PC-9 (cell line): ENCODE data around the gene LGALS1. TPM values are rescaled to one million over a fixed set of nuclear protein-coding genes. Genes with fewer than 3 reads are reported as not detected.

Source experiments
- BruUV-seq: library from RNA; stranded (reverse); fragments of 400-500 nt; replicated peaks from 2 replicates; lab custom pipeline; 2021; lab: Mats Ljungman, UMichigan
- CTCF ChIA-PET: fragments of 300-600 bp; sonication (Branson Sonifier 250); formaldehyde crosslinking; loops from one replicate; lab custom pipeline; 2022; ENCODE audit warnings: antibody characterized with exemption; lab: Charles Lee
- POLR2A ChIA-PET: fragments of 300-600 bp; sonication (Branson Sonifier 250); formaldehyde crosslinking; loops from one replicate; lab custom pipeline; 2022; ENCODE audit warnings: antibody characterized with exemption; ENCODE audit not compliant: unreplicated experiment; lab: Charles Lee
- DNase-seq, 2 experiments: peaks; one replicate each; pipeline versions ENCODE4 v3.0.0 to v3.0.0-alpha.2; 2015 to 2022; ENCODE audit warnings: mixed read lengths in 1 of 2
- H2AFZ ChIP-seq: fragments of 200-600 bp; sonication (generic); 2 replicates; pipeline ENCODE4 v1.8.1; 2017; ENCODE audit warnings: antibody characterized with exemption
- H3F3A ChIP-seq: fragments of 200-600 bp; sonication (generic); 2 replicates; pipeline ENCODE4 v1.8.1; 2017; ENCODE audit warnings: antibody characterized with exemption, mild to moderate bottlenecking, low read depth; ENCODE audit not compliant: insufficient read depth
- H3K27ac ChIP-seq: fragments of 200-600 bp; sonication (generic); 2 replicates; pipeline ENCODE4 v1.6.1; 2016; ENCODE audit warnings: mixed run types
- H3K27me3 ChIP-seq: fragments of 200-600 bp; sonication (generic); 2 replicates; pipeline ENCODE4 v1.6.1; 2016; ENCODE audit warnings: low read depth, mixed run types; ENCODE audit not compliant: insufficient read depth
- H3K36me3 ChIP-seq: fragments of 200-600 bp; sonication (generic); 2 replicates; pipeline ENCODE4 v1.6.1; 2016; ENCODE audit warnings: low read depth, mixed run types
- H3K4me1 ChIP-seq: fragments of 200-600 bp; sonication (generic); replicated peaks from 2 replicates; pipeline ENCODE4 v1.6.1; 2016; ENCODE audit warnings: mixed run types; ENCODE audit not compliant: insufficient read depth
- H3K4me2 ChIP-seq: fragments of 200-600 bp; sonication (generic); 2 replicates; pipeline ENCODE4 v1.6.1; 2017; ENCODE audit warnings: mixed run types
- H3K4me3 ChIP-seq: fragments of 200-600 bp; sonication (generic); 2 replicates; pipeline ENCODE4 v1.6.1; 2016; ENCODE audit warnings: mixed run types
- H3K79me2 ChIP-seq: fragments of 200-600 bp; sonication (generic); 2 replicates; pipeline ENCODE4 v1.6.1; 2017; ENCODE audit warnings: low read depth, mixed run types
- H3K9me2 ChIP-seq: fragments of 200-600 bp; sonication (generic); 2 replicates; pipeline ENCODE4 v1.8.1; 2017; ENCODE audit warnings: mild to moderate bottlenecking; ENCODE audit not compliant: insufficient read depth
- H3K9me3 ChIP-seq: fragments of 200-600 bp; sonication (generic); 2 replicates; pipeline ENCODE4 v1.8.1; 2016; ENCODE audit warnings: low read depth; ENCODE audit not compliant: insufficient read depth
- H4K20me1 ChIP-seq: fragments of 200-600 bp; sonication (generic); 2 replicates; pipeline ENCODE4 v1.8.1; 2017; ENCODE audit not compliant: insufficient read depth
- CTCF ChIP-seq: fragments of 200-600 bp; sonication (generic); conservative IDR thresholded peaks from 2 replicates; pipeline ENCODE4 v1.6.1; 2017; ENCODE audit warnings: mixed run types, antibody characterized with exemption, mild to moderate bottlenecking, moderate library complexity
- EZH2 ChIP-seq: fragments of 200-600 bp; sonication (generic); IDR thresholded peaks from 2 replicates; pipeline ENCODE4 v1.8.0; 2017; ENCODE audit warnings: antibody characterized with exemption, low read depth
- intact Hi-C: fragments of 100-400 bp; cut with micrococcal nuclease; formaldehyde crosslinking; loops from one replicate; pipeline ENCODE4 v1.10.0; 2022; ENCODE audit not compliant: unreplicated experiment
- total RNA-seq: library from RNA; stranded (reverse); gene quantifications from 2 replicates; pipeline ENCODE4 v1.2.3, GENCODE V29; 2021

The LGALS1 gene
- total RNA-seq, 1 experiment from 2014 or later: 791 TPM

DNA sequence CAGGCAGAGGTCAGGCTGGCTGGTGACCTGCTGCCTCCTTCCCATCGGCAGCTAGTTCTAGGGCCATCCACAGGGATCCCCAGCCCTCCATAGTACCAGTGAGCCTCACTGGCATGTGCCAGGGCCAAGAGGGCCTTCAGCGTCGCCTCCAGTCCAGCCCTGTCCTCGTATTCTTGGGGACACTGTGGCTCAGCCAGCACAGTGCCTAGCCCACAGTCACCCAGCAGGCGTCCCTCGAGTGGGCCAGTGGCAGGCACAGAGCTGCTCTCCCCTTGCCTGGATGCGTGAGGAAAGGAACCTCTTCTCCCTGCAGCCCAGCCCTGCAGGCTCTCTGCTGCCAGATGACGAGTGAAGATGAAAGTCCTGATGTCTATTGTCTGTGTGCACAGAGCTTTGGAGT is 46.6 kb upstream of the LGALS1 start:
- intact Hi-C loops: no loop called here
- no peak for DNase-seq
- no peak for TF ChIP-seq CTCF
- TF ChIP-seq EZH2: no peak
- H3K4me3 ChIP-seq: no peak overlapping the region
- H3F3A ChIP-seq: peaks cover 17% of the 10 kb centered on the region
- no peaks in the 10 kb centered on the region for H3K79me2 ChIP-seq
- no TSS peak for BruUV-seq
- no peak overlapping the region for H3K27ac ChIP-seq
- no peaks in the 10 kb centered on the region for H3K9me3 ChIP-seq
- H3K36me3 ChIP-seq: peaks cover 14% of the 10 kb centered on the region
- no peak overlapping the region for H3K4me2 ChIP-seq
- H3K9me2 ChIP-seq: no peaks in the 10 kb centered on the region
- H3K27me3 ChIP-seq: no peaks in the 10 kb centered on the region
- H3K4me1 ChIP-seq: no peaks in the 10 kb centered on the region
- POLR2A ChIA-PET: interaction anchor here (0.6 kb wide), 1 partner anchor 116 kb away, joined by 6 read pairs; no protein-coding TSS in a partner anchor
- CTCF ChIA-PET: interaction anchor here (0.7 kb wide), 1 partner anchor 15 kb away, joined by 11 read pairs; no protein-coding TSS in a partner anchor
- peaks cover 6% of the 10 kb centered on the region for H4K20me1 ChIP-seq
- no peak overlapping the region for H2AFZ ChIP-seq

DNA sequence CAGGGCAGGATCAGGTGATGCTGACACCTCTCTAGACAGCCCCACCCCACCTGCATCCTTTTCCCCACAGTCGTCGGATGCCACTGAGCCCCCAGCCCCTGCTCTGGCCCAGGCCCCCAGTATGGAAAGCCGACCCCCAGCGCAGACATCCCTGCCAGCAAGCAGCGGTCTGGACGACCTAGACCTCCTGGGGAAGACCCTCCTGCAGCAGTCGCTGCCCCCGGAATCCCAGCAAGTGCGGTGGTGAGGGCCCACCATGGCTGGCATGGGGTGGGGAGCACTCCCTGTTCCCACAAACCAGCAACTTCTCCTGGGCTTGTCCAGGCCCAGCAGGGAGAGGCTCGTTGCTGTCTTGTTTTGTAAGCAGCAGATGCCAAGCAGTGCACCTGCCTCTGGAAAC is 45.5 kb upstream of the LGALS1 start:
- Histone ChIP-seq H3K4me1 (no peaks in the 10 kb centered on the region), H3K36me3 (peaks cover 10% of the 10 kb centered on the region; the same call in 1 of the 2 replicates), H3K79me2 (no peaks in the 10 kb centered on the region), H3K4me2 (no peak overlapping the region), H3K9me3 (no peaks in the 10 kb centered on the region), H3K27me3 (no peaks in the 10 kb centered on the region), H3K9me2 (no peaks in the 10 kb centered on the region), H4K20me1 (peaks cover 3% of the 10 kb centered on the region), H3F3A (peaks cover 19% of the 10 kb centered on the region), H3K27ac (no peak overlapping the region), H2AFZ (no peak overlapping the region), H3K4me3 (no peak overlapping the region)
- POLR2A ChIA-PET: interaction anchor here (0.7 kb wide), 1 partner anchor 305 kb away, joined by 3 read pairs; no protein-coding TSS in a partner anchor
- intact Hi-C loops: no loop called here
- BruUV-seq: no TSS peak
- TF ChIP-seq EZH2 (no peak), CTCF (no peak)
- DNase-seq: no peak
- CTCF ChIA-PET: interaction anchor here (0.6 kb wide), 3 partner anchors 21 to 191 kb away, joined by 3 to 9 read pairs (median 7); no protein-coding TSS in a partner anchor

DNA sequence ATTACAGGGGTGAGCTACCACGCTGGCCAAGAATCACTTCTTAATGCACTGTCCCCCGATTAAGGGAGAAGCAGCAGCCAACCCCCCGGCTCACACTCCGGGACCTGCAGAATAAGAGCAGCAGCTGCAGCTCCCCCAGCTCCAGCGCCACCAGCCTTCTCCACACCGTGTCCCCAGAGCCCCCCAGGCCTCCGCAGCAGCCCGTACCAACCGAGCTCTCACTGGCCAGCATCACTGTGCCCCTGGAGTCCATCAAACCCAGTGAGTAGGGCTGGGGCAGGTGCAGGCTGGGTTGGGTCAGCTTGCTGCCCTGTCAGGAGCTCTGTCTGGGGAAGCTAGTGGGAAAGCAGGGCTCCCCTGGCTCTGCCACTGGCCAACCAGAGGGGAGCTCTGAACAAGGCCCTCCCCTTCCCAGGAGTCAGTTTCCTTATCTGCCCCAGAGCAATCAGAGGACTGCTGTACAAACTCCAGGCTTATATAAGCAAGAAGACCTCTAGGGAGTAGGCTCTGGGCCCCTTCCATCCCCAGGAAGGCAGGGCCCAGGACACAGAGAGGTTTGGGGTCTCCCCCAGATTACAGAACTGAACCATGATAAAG is 44.5 kb upstream of the LGALS1 start:
- Histone ChIP-seq H3K9me3 (no peaks in the 10 kb centered on the region), H3F3A (peaks cover 19% of the 10 kb centered on the region), H2AFZ (no peak overlapping the region), H3K27ac (no peak overlapping the region), H4K20me1 (no peaks in the 10 kb centered on the region), H3K4me1 (no peaks in the 10 kb centered on the region), H3K36me3 (no peaks in the 10 kb centered on the region), H3K4me3 (no peak overlapping the region), H3K79me2 (no peaks in the 10 kb centered on the region), H3K27me3 (no peaks in the 10 kb centered on the region), H3K4me2 (no peak overlapping the region), H3K9me2 (no peaks in the 10 kb centered on the region)
- POLR2A ChIA-PET: interaction anchor here (0.6 to 0.7 kb wide), 2 partner anchors 16 to 306 kb away, joined by 3 to 6 read pairs; no protein-coding TSS in a partner anchor
- no peak for TF ChIP-seq CTCF
- TF ChIP-seq EZH2: no peak
- intact Hi-C loops: no loop called here
- no TSS peak for BruUV-seq
- CTCF ChIA-PET: interaction anchor here (0.7 kb wide), 1 partner anchor 1064 kb away, joined by 3 read pairs; no protein-coding TSS in a partner anchor
- no peak for DNase-seq
